BJ (cell line): Measurements from ENCODE around the gene PPP2CA. TPM values are rescaled to one million over a fixed set of nuclear protein-coding genes. Genes with fewer than 3 reads are reported as not detected.

Experiments used
- CTCF ChIA-PET: fragments of 350-600 bp; formaldehyde crosslinking; extraction: SDS; loops from one replicate; lab custom pipeline; 2021; ENCODE audit warnings: antibody characterized with exemption, inconsistent platforms; lab: Yijun Ruan, JAX
- POLR2A ChIA-PET: fragments of 300-600 bp; sonication (Branson Sonifier 250); formaldehyde crosslinking; extraction: SDS; loops from one replicate; lab custom pipeline; 2021; ENCODE audit warnings: antibody characterized with exemption; lab: Charles Lee
- DNase-seq: peaks from one replicate; pipeline ENCODE4 v3.0.0-alpha.2; 2011; ENCODE audit warnings: low read depth
- H3K27me3 ChIP-seq: 2 replicates; pipeline ENCODE4 v1.6.0; 2011; ENCODE audit warnings: low read length; ENCODE audit not compliant: control insufficient read depth, insufficient read depth
- H3K36me3 ChIP-seq: 2 replicates; pipeline ENCODE4 v1.5.1; 2011; ENCODE audit warnings: low read length; ENCODE audit not compliant: control insufficient read depth, insufficient read depth
- H3K4me3 ChIP-seq: 2 replicates; pipeline ENCODE4 v1.5.1; 2011; ENCODE audit warnings: low read depth, mild to moderate bottlenecking, control low read depth, low read length
- polyA plus RNA-seq: library from polyadenylated mRNA; depleted of rRNA; stranded (reverse); fragments of >200 nt; gene quantifications from 2 replicates; pipeline ENCODE4 v1.2.3, GENCODE V29; 2011
- TF ChIP-seq, protein P1 (sequence below): IDR thresholded peaks from 2 replicates; pipeline ENCODE4 v1.5.1; 2011; ENCODE audit warnings: low read depth, mild to moderate bottlenecking, control low read depth, inconsistent platforms, low read length, moderate library complexity; ENCODE audit not compliant: insufficient read depth

PPP2CA gene
- polyA plus RNA-seq, 1 experiment: 77.1 TPM

GRCh38 chr5:134209477-134210245 is 16.2 kb downstream of the PPP2CA start:
- TF ChIP-seq, protein P1, sequence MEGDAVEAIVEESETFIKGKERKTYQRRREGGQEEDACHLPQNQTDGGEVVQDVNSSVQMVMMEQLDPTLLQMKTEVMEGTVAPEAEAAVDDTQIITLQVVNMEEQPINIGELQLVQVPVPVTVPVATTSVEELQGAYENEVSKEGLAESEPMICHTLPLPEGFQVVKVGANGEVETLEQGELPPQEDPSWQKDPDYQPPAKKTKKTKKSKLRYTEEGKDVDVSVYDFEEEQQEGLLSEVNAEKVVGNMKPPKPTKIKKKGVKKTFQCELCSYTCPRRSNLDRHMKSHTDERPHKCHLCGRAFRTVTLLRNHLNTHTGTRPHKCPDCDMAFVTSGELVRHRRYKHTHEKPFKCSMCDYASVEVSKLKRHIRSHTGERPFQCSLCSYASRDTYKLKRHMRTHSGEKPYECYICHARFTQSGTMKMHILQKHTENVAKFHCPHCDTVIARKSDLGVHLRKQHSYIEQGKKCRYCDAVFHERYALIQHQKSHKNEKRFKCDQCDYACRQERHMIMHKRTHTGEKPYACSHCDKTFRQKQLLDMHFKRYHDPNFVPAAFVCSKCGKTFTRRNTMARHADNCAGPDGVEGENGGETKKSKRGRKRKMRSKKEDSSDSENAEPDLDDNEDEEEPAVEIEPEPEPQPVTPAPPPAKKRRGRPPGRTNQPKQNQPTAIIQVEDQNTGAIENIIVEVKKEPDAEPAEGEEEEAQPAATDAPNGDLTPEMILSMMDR: no peak
- ChIA-PET POLR2A (no interaction called here), CTCF (interaction anchor here (0.6 to 1.5 kb wide), 5 partner anchors 13 to 377 kb away, joined by 3 to 5 read pairs (median 4); no protein-coding TSS in a partner anchor)
- H3K4me3 ChIP-seq: no peak overlapping the region
- no peaks in the 10 kb centered on the region for H3K27me3 ChIP-seq
- DNase-seq: no peak
- peaks cover 1% of the 10 kb centered on the region; the same call in 1 of the 2 replicates for H3K36me3 ChIP-seq

- Histone ChIP-seq H3K4me3 (no peak overlapping the region), H3K36me3 (peaks cover 6% of the 10 kb centered on the region), H3K27me3 (no peaks in the 10 kb centered on the region)
- ChIA-PET CTCF (interaction anchor here (1.1 to 2.0 kb wide), 4 partner anchors 18 to 81 kb away, joined by 3 to 5 read pairs (median 4); partner anchors contain the start of gene PPP2CA), POLR2A (no interaction called here)
- no peak for DNase-seq
- TF ChIP-seq, protein P1: no peak
These were observed 18.2 kb downstream of the PPP2CA start for GRCh38 chr5:134207696-134208095.

DNA sequence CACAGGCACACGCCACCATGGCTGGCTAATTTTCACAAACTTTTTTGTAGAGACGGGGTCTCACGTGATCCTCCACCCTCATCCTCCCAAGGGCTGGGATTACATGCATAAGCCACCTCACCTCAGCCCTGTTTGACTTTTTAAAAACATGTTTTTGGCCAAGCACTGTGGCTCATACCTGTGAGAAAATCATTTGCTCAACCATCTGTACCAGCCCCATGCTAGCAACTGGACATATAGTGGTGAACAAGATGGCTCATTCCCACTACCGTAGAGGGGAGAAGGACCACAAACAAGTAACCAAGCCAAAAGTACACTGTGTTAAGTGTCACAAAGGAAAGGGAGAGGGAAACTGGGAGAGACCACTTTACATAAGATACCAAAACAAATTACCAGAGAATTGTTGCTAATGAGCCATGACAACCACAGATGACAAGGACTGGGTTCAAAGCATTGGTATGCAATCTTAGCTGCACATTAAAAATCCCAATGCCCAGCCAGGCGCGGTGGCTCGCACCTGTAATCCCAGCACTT is 19.2 kb downstream of the PPP2CA start:
- Histone ChIP-seq H3K27me3 (no peaks in the 10 kb centered on the region), H3K4me3 (no peak overlapping the region), H3K36me3 (peaks cover 6% of the 10 kb centered on the region)
- DNase-seq: no peak
- ChIA-PET CTCF (interaction anchor here (1.4 to 2.0 kb wide), 2 partner anchors 22 to 23 kb away, joined by 4 to 5 read pairs; no protein-coding TSS in a partner anchor), POLR2A (no interaction called here)
- TF ChIP-seq, protein P1: no peak

DNA sequence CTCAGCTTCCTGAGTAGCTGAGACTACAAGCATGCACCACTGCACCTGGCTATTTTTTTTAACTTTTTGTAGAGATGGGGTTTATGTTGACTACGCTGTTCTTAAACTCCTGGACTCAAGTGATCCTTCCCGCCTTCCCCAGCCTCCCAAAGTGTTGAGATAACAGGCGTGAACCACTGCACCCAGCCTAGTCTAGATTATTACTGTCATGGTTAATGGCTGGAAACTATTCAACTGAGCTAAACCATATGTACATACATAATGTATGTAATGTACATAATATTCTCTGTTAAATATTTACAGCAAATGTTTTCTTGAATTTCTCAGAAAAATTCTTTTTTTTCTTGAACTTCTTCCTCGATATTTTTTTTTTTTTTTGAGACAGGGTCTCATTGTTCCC is 21.3 kb downstream of the PPP2CA start:
- H3K4me3 ChIP-seq: no peak overlapping the region
- ChIA-PET CTCF (no interaction called here), POLR2A (no interaction called here)
- H3K27me3 ChIP-seq: no peaks in the 10 kb centered on the region
- DNase-seq: no peak
- peaks cover 8% of the 10 kb centered on the region for H3K36me3 ChIP-seq
- TF ChIP-seq, protein P1: no peak

DNA sequence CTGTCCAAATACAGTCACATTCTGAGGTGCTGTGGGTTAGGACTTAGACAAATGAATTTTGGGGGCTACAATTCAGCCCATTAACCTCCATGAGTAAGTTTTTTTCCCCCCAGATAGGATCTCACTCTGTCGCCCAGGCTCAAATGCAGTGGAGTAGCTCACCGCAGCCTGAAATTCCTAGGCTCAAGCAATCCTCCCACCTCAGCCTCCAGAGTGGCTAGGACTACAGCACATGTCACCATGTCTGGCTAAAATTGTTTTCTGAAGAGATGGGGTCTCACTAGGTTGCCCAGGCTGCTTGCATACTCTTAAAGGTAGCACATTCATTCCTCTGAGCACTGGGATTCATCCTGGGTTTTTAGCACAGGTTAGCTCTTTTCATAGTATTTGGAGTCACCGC is 22.2 kb downstream of the PPP2CA start:
- peaks cover 9% of the 10 kb centered on the region for H3K36me3 ChIP-seq
- POLR2A ChIA-PET: no interaction called here

More for the DNA sequence above, 22.2 kb downstream of the PPP2CA start:
- DNase-seq: no peak
- Histone ChIP-seq H3K4me3 (no peak overlapping the region), H3K27me3 (no peaks in the 10 kb centered on the region)
- CTCF ChIA-PET: interaction anchor here (1.8 kb wide), 1 partner anchor 20 kb away, joined by 5 read pairs; no protein-coding TSS in a partner anchor
- TF ChIP-seq, protein P1: no peak
